Gastroesophageal sphincter (tissue), 3 donors: Measurements from ENCODE around the gene DCLK2.

Source experiments
- POLR2AphosphoS5 ChIP-seq: sonication (generic); formaldehyde crosslinking; IDR thresholded peaks from one replicate; pipeline ENCODE4 v1.6.1; 2017; ENCODE audit warnings: antibody characterized with exemption
- TF ChIP-seq, protein P1 (sequence below), 4 experiments: fragments of 200-600 bp in 2 of 4; fragments of 450-650 bp in 2 of 4; sonication (generic) in 1 of 4; IDR thresholded peaks; one replicate each; pipeline ENCODE4 v1.5.1; 2017 to 2019; ENCODE audit warnings: antibody characterized with exemption in 4 of 4, mild to moderate bottlenecking in 2 of 4, moderate library complexity in 2 of 4

DNA sequence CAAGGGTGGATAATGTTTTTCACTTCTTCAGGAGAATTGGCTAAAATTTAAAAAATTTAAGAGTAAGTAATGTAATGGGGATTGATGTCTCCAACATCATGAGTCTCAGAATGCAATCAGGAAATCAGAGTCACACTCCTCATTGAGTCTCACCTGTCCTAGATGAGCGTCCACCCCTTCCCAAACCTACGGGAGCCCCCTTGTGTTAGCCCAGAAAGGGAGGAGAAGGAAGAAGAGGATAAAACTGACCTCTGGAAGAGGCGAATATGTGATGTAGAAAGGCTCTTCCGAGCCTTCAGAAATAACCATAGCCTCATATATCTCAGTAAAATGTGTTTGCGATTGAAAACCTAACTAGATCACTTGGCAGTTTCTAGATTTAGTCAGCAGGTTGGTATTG lies 157.1 kb downstream of the DCLK2 start:
- TF ChIP-seq, protein P1, sequence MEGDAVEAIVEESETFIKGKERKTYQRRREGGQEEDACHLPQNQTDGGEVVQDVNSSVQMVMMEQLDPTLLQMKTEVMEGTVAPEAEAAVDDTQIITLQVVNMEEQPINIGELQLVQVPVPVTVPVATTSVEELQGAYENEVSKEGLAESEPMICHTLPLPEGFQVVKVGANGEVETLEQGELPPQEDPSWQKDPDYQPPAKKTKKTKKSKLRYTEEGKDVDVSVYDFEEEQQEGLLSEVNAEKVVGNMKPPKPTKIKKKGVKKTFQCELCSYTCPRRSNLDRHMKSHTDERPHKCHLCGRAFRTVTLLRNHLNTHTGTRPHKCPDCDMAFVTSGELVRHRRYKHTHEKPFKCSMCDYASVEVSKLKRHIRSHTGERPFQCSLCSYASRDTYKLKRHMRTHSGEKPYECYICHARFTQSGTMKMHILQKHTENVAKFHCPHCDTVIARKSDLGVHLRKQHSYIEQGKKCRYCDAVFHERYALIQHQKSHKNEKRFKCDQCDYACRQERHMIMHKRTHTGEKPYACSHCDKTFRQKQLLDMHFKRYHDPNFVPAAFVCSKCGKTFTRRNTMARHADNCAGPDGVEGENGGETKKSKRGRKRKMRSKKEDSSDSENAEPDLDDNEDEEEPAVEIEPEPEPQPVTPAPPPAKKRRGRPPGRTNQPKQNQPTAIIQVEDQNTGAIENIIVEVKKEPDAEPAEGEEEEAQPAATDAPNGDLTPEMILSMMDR (IDR thresholded peaks at IDR 0.05) = no peak
- TF ChIP-seq POLR2AphosphoS5 = no peak
